Effector CD8-positive, alpha-beta T cell (primary cell): Measurements from ENCODE around the gene PLAGL1.

Experiments used
- DNase-seq: peaks from one replicate; lab custom pipeline; 2025; lab: John Stamatoyannopoulos, UW

Gene PLAGL1

GRCh38 chr6:143966312-143966711 is 41.7 kb downstream of the PLAGL1 start:
- no peak for DNase-seq

GRCh38 chr6:143965503-143966171 is 42.4 kb downstream of the PLAGL1 start:
- DNase-seq, result no peak

- no peak for DNase-seq
These were observed 43.4 kb downstream of the PLAGL1 start for GRCh38 chr6:143964674-143965081.

- DNase-seq, result no peak
These were observed 44.7 kb downstream of the PLAGL1 start for GRCh38 chr6:143963158-143963919.

GRCh38 chr6:143961886-143962878 is 45.9 kb downstream of the PLAGL1 start:
- no peak for DNase-seq

- no peak for DNase-seq
These were observed 47.0 kb downstream of the PLAGL1 start for GRCh38 chr6:143961066-143961465.

- DNase-seq, result no peak
These were observed 48.1 kb downstream of the PLAGL1 start for GRCh38 chr6:143959927-143960326.

- no peak for DNase-seq
These were observed 49.1 kb downstream of the PLAGL1 start for GRCh38 chr6:143958839-143959399.

- DNase-seq, result no peak
These were observed 50.3 kb downstream of the PLAGL1 start for GRCh38 chr6:143957679-143958274.

GRCh38 chr6:143955971-143956370 is 52.1 kb downstream of the PLAGL1 start:
- no peak for DNase-seq

- no peak for DNase-seq
These were observed 54.1 kb downstream of the PLAGL1 start for GRCh38 chr6:143953922-143954321.

- DNase-seq, result no peak
These were observed 54.9 kb downstream of the PLAGL1 start for GRCh38 chr6:143952947-143953701.

GRCh38 chr6:143952060-143952778 is 55.8 kb downstream of the PLAGL1 start:
- no peak for DNase-seq

GRCh38 chr6:143950875-143951274 is 57.2 kb downstream of the PLAGL1 start:
- no peak for DNase-seq

GRCh38 chr6:143949962-143950361 is 58.1 kb downstream of the PLAGL1 start:
- DNase-seq, result no peak

GRCh38 chr6:143949535-143949934 is 58.5 kb downstream of the PLAGL1 start:
- DNase-seq, result no peak

- DNase-seq, result no peak
These were observed 59.9 kb downstream of the PLAGL1 start for GRCh38 chr6:143948208-143948607.

GRCh38 chr6:143941852-143942627 is 66.0 kb downstream of the PLAGL1 start:
- DNase-seq, result peak; percentile 28

- DNase-seq, result peak; percentile 24
These were observed 68.0 kb downstream of the PLAGL1 start for GRCh38 chr6:143940011-143940597.
